DOHH2 (cell line): Measurements from ENCODE around the gene PYDC1.

ENCODE experiments used
- CTCF ChIP-seq: fragments of 200-600 bp; sonication (generic); IDR thresholded peaks from one replicate; pipeline ENCODE4 v1.5.1; 2014; ENCODE audit warnings: antibody characterized with exemption, mild to moderate bottlenecking, low read depth, low read length; ENCODE audit not compliant: poor library complexity, severe bottlenecking
- EZH2phosphoT487 ChIP-seq: fragments of 200-600 bp; sonication (generic); IDR thresholded peaks from 2 replicates; pipeline ENCODE4 v1.6.1; 2017; ENCODE audit warnings: borderline replicate concordance, mild to moderate bottlenecking, antibody characterized with exemption, low read length, moderate library complexity, mixed read lengths

GRCh38 chr16:31256466-31256865 is 39.5 kb upstream of the PYDC1 start:
- TF ChIP-seq CTCF: no peak
- TF ChIP-seq EZH2phosphoT487: no peak
